ENCODE measurements around the gene PNKP. TPM values are rescaled to one million over a fixed set of nuclear protein-coding genes. Genes with fewer than 3 reads are reported as not detected.

Gene PNKP
- total and polyA plus RNA-seq, 9 of the 15 experiments (the other 6 are each of a cell fraction or from before 2014, with no cell fraction given): 2.8 to 85.4 (median 25.3) TPM

- Histone ChIP-seq H3K79me2 (ENCODE audit: control insufficient read depth, insufficient read depth, low read length) (peaks cover 35% of the 10 kb centered on the region), H3K9me3 (replicated peaks; ENCODE audit: control insufficient read depth, insufficient read depth, low read depth, low read length) (no peaks in the 10 kb centered on the region), H3K36me3 (ENCODE audit: control insufficient read depth, insufficient read depth, low read length) (peaks cover 57% of the 10 kb centered on the region; the same call in 2 of the 3 replicates), H3K9ac (ENCODE audit: insufficient read depth in 1 of 2, low read depth in 2 of 2, low read length in 2 of 2) (peak overlapping the region; percentile 98 to 99), H3K27me3 (ENCODE audit: control insufficient read depth in 2 of 2, insufficient read depth in 2 of 2, low read length in 2 of 2) (no peaks in the 10 kb centered on the region), H3K4me1 (replicated peaks in 1 of 2; ENCODE audit: control insufficient read depth in 2 of 2, insufficient read depth in 2 of 2, low read length in 2 of 2) (peaks cover 9 to 74% of the 10 kb centered on the region in 2 experiments; a peak in 4 of 5 replicates), H3K4me3 (peak overlapping the region; percentile 84), H3K4me2 (ENCODE audit: insufficient read depth, low read length) (peak overlapping the region; percentile 99), H3K9me1 (ENCODE audit: control insufficient read depth, insufficient read depth, low read length) (no peaks in the 10 kb centered on the region), H3K27ac (ENCODE audit: extremely low read depth, low read depth, low read length) (peak overlapping the region; percentile 99), H4K20me1 (replicated peaks; ENCODE audit: control insufficient read depth, insufficient read depth, low read length) (no peaks in the 10 kb centered on the region), H2AFZ (ENCODE audit: low read depth, low read length) (peak overlapping the region; percentile 97)
- intact Hi-C loops (cut with micrococcal nuclease): loop anchor here (1.0 to 10.0 kb wide), 2 partner anchors 9 to 163 kb away; no protein-coding TSS in a partner anchor
- POLR2A ChIA-PET: interaction anchor here (0.7 to 1.0 kb wide), 2 partner anchors 9 to 322 kb away, joined by 3 read pairs; no protein-coding TSS in a partner anchor
- TSS peak; percentile 60 for BruUV-seq (replicated peaks)
- FAIRE-seq: no peak
- DNase-seq (ENCODE audit: extremely low read depth in 1 of 4, low spot score in 3 of 4): peak; percentile 93 to 99 (median 96)
- in situ Hi-C loops (cut with MboI): loop anchor here (10.0 kb wide), 1 partner anchor 383 kb away; the partner anchor contains the start of gene RPS11
- peak; percentile 86 for ATAC-seq
- CTCF ChIA-PET (ENCODE audit: low intra/inter-chr PET ratio): no interaction called here
- 17% methylated on average over 23 of the region's 41 CpGs for WGBS (ENCODE audit: insufficient coverage, low coverage, missing lambda C conversion rate)
- TF ChIP-seq XRCC3 (IDR thresholded peaks at IDR 0.05): no peak
- no peak for TF ChIP-seq SNIP1 (IDR thresholded peaks at IDR 0.05; ENCODE audit: low read depth)
- TF ChIP-seq YBX1 (IDR thresholded peaks at IDR 0.05): no peak
- no peak for TF ChIP-seq ZNF583 (CRISPR knock-in tag; IDR thresholded peaks at IDR 0.05)
- TF ChIP-seq, protein P1, sequence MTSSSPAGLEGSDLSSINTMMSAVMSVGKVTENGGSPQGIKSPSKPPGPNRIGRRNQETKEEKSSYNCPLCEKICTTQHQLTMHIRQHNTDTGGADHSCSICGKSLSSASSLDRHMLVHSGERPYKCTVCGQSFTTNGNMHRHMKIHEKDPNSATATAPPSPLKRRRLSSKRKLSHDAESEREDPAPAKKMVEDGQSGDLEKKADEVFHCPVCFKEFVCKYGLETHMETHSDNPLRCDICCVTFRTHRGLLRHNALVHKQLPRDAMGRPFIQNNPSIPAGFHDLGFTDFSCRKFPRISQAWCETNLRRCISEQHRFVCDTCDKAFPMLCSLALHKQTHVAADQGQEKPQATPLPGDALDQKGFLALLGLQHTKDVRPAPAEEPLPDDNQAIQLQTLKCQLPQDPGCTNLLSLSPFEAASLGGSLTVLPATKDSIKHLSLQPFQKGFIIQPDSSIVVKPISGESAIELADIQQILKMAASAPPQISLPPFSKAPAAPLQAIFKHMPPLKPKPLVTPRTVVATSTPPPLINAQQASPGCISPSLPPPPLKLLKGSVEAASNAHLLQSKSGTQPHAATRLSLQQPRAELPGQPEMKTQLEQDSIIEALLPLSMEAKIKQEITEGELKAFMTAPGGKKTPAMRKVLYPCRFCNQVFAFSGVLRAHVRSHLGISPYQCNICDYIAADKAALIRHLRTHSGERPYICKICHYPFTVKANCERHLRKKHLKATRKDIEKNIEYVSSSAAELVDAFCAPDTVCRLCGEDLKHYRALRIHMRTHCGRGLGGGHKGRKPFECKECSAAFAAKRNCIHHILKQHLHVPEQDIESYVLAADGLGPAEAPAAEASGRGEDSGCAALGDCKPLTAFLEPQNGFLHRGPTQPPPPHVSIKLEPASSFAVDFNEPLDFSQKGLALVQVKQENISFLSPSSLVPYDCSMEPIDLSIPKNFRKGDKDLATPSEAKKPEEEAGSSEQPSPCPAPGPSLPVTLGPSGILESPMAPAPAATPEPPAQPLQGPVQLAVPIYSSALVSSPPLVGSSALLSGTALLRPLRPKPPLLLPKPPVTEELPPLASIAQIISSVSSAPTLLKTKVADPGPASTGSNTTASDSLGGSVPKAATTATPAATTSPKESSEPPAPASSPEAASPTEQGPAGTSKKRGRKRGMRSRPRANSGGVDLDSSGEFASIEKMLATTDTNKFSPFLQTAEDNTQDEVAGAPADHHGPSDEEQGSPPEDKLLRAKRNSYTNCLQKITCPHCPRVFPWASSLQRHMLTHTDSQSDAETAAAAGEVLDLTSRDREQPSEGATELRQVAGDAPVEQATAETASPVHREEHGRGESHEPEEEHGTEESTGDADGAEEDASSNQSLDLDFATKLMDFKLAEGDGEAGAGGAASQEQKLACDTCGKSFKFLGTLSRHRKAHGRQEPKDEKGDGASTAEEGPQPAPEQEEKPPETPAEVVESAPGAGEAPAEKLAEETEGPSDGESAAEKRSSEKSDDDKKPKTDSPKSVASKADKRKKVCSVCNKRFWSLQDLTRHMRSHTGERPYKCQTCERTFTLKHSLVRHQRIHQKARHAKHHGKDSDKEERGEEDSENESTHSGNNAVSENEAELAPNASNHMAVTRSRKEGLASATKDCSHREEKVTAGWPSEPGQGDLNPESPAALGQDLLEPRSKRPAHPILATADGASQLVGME (CRISPR knock-in tag; IDR thresholded peaks at IDR 0.05): peak; percentile 74
- no peak for TF ChIP-seq SOX6 (IDR thresholded peaks at IDR 0.05)
- no peak for TF ChIP-seq NFATC3 (IDR thresholded peaks at IDR 0.05)
- TF ChIP-seq ZNF655 (CRISPR knock-in tag; IDR thresholded peaks at IDR 0.05): no peak
- TF ChIP-seq MAZ (CRISPR knock-in tag; conservative IDR thresholded peaks at IDR 0.05 in 1 of 2, IDR thresholded peaks at IDR 0.05 in 1 of 2): peak in 1 of 2 experiments; percentile 57; a peak in 2 of 4 replicates
- peak; percentile 60 for TF ChIP-seq POLR2G (IDR thresholded peaks at IDR 0.05; ENCODE audit: low read depth, low read length)
- TF ChIP-seq HMGN3 (IDR thresholded peaks at IDR 0.05; ENCODE audit: borderline replicate concordance, extremely low read depth, insufficient read length, low read depth, low read length): peak; percentile 70
- no peak for TF ChIP-seq RBM39 (optimal IDR thresholded peaks at IDR 0.05; ENCODE audit: low read depth, low read length)
- no peak for TF ChIP-seq PTRF (tag; IDR thresholded peaks at IDR 0.05)
- TF ChIP-seq HNRNPUL1 (IDR thresholded peaks at IDR 0.05; ENCODE audit: low read length): no peak
- TF ChIP-seq MCM5 (IDR thresholded peaks at IDR 0.05; ENCODE audit: low read depth): no peak
These were observed 10.7 kb upstream of the PNKP start for GRCh38 chr19:49877879-49878743.
